IPS DF 6.9 (cell line): ENCODE data around the gene MYOM1.
"Not testable (repeated sequence)": the region's sequence is repeated elsewhere in the genome, so short reads cannot be mapped to it uniquely, and the experiment has no call there.

Source experiments
- DNase-seq: peaks from one replicate; pipeline ENCODE4 v3.0.0-alpha.2; 2013; ENCODE audit warnings: low read depth, low spot score
- H3K27ac ChIP-seq: one replicate; pipeline ENCODE4 v1.5.1; 2013; ENCODE audit warnings: low read length, control low read depth
- H3K27me3 ChIP-seq: 2 replicates; pipeline ENCODE4 v1.6.1; 2013; ENCODE audit warnings: mild to moderate bottlenecking, low read length; ENCODE audit not compliant: control insufficient read depth, insufficient read depth
- H3K36me3 ChIP-seq: 2 replicates; pipeline ENCODE4 v1.6.1; 2013; ENCODE audit warnings: low read length; ENCODE audit not compliant: control insufficient read depth, insufficient read depth
- H3K4me1 ChIP-seq: 2 replicates; pipeline ENCODE4 v1.6.1; 2013; ENCODE audit warnings: low read length; ENCODE audit not compliant: control insufficient read depth, insufficient read depth
- H3K4me3 ChIP-seq: 2 replicates; pipeline ENCODE4 v1.5.1; 2013; ENCODE audit warnings: mild to moderate bottlenecking, low read length
- H3K9me3 ChIP-seq: 2 replicates; pipeline ENCODE4 v1.6.1; 2013; ENCODE audit warnings: low read length, inconsistent platforms; ENCODE audit not compliant: control insufficient read depth, insufficient read depth
- WGBS: extraction: QIAGEN DNeasy Blood & Tissue Kit; methylation state at CpG from one replicate; pipeline ENCODE4 v1.1.7; 2013; ENCODE audit warnings: mixed read lengths, missing lambda C conversion rate; ENCODE audit not compliant: insufficient read length, insufficient coverage; 5-methylcytosine and 5-hydroxymethylcytosine counted together

Gene MYOM1

DNA sequence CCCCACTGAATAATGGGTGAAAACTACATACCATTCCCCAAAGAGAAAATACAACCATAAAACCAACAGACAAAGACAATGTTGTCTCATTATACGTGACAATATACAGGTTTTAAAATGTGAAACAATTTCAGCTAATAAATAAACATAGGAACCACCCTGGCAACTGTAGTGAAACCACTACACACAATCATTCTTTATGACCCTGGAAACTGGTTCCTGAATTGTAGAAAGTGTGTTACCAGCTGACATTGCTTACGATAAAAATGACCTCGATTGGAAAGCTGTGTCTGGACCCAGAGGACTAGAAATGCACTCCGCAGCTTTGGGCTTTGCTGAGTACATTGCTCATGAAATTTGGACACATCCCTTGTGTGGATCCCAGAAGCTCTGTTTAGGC lies 132.9 kb downstream of the MYOM1 start:
- Histone ChIP-seq H3K4me3 (no peak overlapping the region), H3K4me1 (no peaks in the 10 kb centered on the region), H3K36me3 (no peaks in the 10 kb centered on the region), H3K27me3 (no peaks in the 10 kb centered on the region), H3K9me3 (no peaks in the 10 kb centered on the region), H3K27ac (no peak overlapping the region)
- no CpG with 5 or more reads among the region's 4 CpGs for WGBS
- DNase-seq, result no peak

- Histone ChIP-seq H3K27ac (no peak overlapping the region), H3K36me3 (no peaks in the 10 kb centered on the region), H3K27me3 (no peaks in the 10 kb centered on the region), H3K9me3 (no peaks in the 10 kb centered on the region), H3K4me3 (no peak overlapping the region), H3K4me1 (no peaks in the 10 kb centered on the region)
- WGBS, result no CpG with 5 or more reads among the region's 1 CpG
- DNase-seq, result no peak
Measured at GRCh38 chr18:3085612-3086011, 134.2 kb downstream of the MYOM1 start.

- no peaks in the 10 kb centered on the region for H3K4me1 ChIP-seq
- no peaks in the 10 kb centered on the region for H3K36me3 ChIP-seq
- no peak overlapping the region for H3K27ac ChIP-seq
- H3K27me3 ChIP-seq, result no peaks in the 10 kb centered on the region
- no peaks in the 10 kb centered on the region for H3K9me3 ChIP-seq
- no CpG with 5 or more reads among the region's 3 CpGs for WGBS
- H3K4me3 ChIP-seq, result no peak overlapping the region
- DNase-seq, result no peak
Measured at GRCh38 chr18:3084206-3084605, 135.6 kb downstream of the MYOM1 start.

- no peak overlapping the region for H3K27ac ChIP-seq
- DNase-seq, result no peak
- H3K36me3 ChIP-seq, result no peaks in the 10 kb centered on the region
- H3K4me1 ChIP-seq, result no peaks in the 10 kb centered on the region
- H3K27me3 ChIP-seq, result no peaks in the 10 kb centered on the region
- no peaks in the 10 kb centered on the region for H3K9me3 ChIP-seq
- H3K4me3 ChIP-seq, result no peak overlapping the region
- no CpG with 5 or more reads among the region's 3 CpGs for WGBS
Measured at GRCh38 chr18:3083766-3084165, 136.0 kb downstream of the MYOM1 start.

- H3K27me3 ChIP-seq, result no peaks in the 10 kb centered on the region
- no peaks in the 10 kb centered on the region for H3K9me3 ChIP-seq
- H3K27ac ChIP-seq, result no peak overlapping the region
- no peaks in the 10 kb centered on the region for H3K36me3 ChIP-seq
- DNase-seq, result no peak
- no peaks in the 10 kb centered on the region for H3K4me1 ChIP-seq
- no CpG with 5 or more reads among the region's 3 CpGs for WGBS
- no peak overlapping the region for H3K4me3 ChIP-seq
Measured at GRCh38 chr18:3081584-3081991, 138.2 kb downstream of the MYOM1 start.

DNA sequence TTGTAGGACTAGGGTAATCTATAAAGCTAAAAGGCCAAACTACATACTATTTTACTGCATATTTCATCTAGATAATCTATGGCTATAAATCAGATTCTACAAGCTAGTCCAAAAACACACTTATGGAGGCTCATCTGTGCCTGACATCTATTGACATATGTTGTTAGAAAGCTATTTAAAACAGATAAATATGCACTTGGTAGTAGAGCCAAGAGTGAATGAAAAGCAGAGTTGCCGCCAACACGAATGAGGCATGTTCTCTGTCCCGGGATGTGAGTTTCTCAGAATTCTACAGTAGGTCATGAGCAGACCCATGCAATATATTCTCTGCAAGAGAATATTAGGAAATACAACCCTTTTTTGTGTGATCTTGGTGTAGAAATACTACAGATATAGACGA lies 140.1 kb downstream of the MYOM1 start:
- H3K27ac ChIP-seq, result no peak overlapping the region
- no CpG with 5 or more reads among the region's 4 CpGs for WGBS

DNA sequence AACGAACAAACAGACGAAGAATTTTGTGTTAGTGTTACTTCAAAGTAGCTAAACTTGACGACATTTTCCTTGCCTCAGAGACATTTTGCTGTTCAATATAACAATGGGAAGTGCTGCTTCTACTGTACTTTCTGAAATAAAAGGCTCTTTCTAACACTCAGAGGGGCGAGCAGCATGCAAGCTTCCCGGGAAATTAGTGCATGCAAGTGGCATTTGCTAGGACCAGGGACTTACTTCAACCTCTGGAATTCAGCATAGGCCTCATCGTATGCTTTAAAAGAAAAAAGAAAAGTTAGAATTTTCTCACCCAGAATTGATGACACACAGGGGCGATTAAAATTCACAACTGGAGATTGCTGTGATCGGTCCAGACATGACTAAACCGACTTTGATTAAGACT lies 144.3 kb downstream of the MYOM1 start:
- no peaks in the 10 kb centered on the region for H3K27me3 ChIP-seq
- H3K27ac ChIP-seq, result no peak overlapping the region
- no peaks in the 10 kb centered on the region for H3K4me1 ChIP-seq
- H3K4me3 ChIP-seq, result no peak overlapping the region
- no CpG with 5 or more reads among the region's 9 CpGs for WGBS
- no peaks in the 10 kb centered on the region for H3K9me3 ChIP-seq
- DNase-seq, result no peak
- no peaks in the 10 kb centered on the region for H3K36me3 ChIP-seq

More for the DNA sequence above, 140.1 kb downstream of the MYOM1 start:
- H3K4me1 ChIP-seq, result no peaks in the 10 kb centered on the region
- no peaks in the 10 kb centered on the region for H3K36me3 ChIP-seq
- DNase-seq, result no peak
- no peaks in the 10 kb centered on the region for H3K27me3 ChIP-seq
- H3K4me3 ChIP-seq, result no peak overlapping the region
- H3K9me3 ChIP-seq, result no peaks in the 10 kb centered on the region

DNA sequence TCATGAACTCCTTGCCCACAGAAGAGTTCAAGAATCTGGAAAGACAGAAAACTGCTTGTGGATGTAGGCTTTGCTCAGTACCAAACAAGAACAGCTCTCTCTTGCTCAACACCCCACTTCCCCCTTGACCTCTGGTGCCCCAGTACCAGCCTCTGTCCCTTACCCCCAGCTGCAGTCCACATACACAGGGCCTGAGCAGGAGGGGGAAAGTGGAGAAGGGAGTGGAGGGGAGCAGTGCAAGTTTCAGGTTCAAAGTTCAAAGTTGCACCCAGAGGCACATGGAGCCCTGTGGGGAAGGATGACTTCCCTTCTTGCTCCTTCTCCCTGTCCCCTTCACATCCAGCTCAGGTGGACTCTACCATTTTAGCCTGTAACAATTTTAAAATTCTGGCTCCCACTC lies 145.7 kb downstream of the MYOM1 start:
- H3K9me3 ChIP-seq, result no peaks in the 10 kb centered on the region
- no peaks in the 10 kb centered on the region for H3K27me3 ChIP-seq
- no peaks in the 10 kb centered on the region for H3K36me3 ChIP-seq
- H3K27ac ChIP-seq, result no peak overlapping the region
- H3K4me3 ChIP-seq, result no peak overlapping the region
- DNase-seq, result no peak
- H3K4me1 ChIP-seq, result no peaks in the 10 kb centered on the region

DNA sequence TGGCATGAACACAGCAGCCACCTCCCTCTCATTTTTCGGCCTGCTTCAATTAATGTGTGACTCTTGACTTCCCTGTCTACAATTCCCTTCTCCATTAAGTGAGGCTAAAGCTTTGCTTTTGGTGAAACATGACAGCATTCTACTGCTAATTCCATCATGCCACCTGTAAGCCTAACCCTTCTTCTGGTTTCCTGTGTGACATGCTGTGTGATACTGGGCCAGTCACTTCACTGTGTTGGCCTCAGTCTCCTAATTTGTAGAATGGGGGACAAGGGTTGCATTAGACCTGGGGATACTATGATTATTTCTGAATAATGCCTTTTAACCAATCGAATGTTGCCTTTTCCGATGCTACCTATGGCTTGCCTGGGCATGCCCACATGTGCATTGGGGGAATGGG lies 146.4 kb downstream of the MYOM1 start:
- H3K4me3 ChIP-seq, H3K9me3 ChIP-seq, H3K27me3 ChIP-seq, H3K36me3 ChIP-seq, DNase-seq, H3K27ac ChIP-seq, H3K4me1 ChIP-seq: not testable (repeated sequence)
- WGBS, result no CpG with 5 or more reads among the region's 3 CpGs

DNA sequence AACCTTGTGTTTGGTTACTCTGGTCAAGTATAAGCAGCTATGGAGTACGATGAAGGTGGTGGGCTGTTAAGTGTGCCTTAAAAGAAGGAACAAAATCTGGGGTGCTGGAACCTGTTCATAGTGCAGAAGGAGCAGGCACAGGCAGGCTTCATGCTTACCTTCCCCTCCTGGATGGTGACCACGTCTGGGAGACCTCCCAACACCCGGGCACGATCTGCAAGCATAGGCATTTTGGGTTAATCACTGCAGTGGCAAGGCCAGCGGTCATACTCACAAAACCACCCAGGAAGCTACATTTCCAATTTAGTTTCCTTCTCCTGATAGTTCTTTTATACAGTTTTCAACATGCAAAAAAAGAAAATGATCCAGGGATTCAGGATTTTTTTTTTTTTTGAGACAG lies 148.1 kb downstream of the MYOM1 start:
- no peak overlapping the region for H3K27ac ChIP-seq
- H3K36me3 ChIP-seq, result no peaks in the 10 kb centered on the region
- H3K27me3 ChIP-seq, result no peaks in the 10 kb centered on the region
- no peak for DNase-seq
- H3K9me3 ChIP-seq, result no peaks in the 10 kb centered on the region
- no peak overlapping the region for H3K4me3 ChIP-seq
- WGBS, result no CpG with 5 or more reads among the region's 5 CpGs
- H3K4me1 ChIP-seq, result no peaks in the 10 kb centered on the region

DNA sequence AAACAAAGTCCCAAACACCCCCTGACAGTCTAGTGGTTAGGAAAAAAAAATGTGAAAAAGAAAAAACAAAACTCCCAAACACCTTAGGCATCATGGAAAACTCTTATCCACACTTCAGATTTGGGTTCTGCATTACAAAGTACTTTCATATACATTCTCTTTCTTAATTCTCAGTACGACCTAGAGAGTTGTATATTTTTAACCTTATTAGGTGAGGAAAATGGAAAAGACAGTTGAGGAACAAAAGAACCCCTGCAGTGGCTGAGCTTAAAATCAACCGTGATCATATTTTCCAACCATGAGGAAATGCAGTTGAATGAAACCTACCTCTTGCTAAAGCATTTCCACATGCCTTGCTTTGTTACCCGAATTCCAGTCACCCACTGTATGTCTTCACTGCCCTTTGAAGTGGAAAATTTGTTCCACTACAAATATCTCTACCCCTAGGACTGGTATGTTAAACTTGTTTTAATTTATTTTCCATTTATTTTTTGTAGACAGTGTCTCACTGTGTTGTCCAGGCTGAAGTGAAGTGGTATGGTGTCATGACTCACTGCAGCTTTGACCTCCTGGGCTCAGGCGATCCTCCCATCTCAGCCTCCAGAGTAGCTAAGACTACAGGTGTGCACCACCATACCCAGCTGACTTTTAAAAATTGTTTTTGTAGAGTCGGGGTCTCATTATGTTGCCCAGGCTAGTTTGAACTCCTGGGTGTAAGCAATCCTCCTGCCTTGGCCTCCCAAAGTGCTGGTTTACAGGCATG lies 149.9 kb downstream of the MYOM1 start:
- no CpG with 5 or more reads among the region's 5 CpGs for WGBS
- no peaks in the 10 kb centered on the region for H3K4me1 ChIP-seq
- no peak overlapping the region for H3K4me3 ChIP-seq
- no peaks in the 10 kb centered on the region for H3K9me3 ChIP-seq
- H3K27ac ChIP-seq, result no peak overlapping the region
- H3K36me3 ChIP-seq, result no peaks in the 10 kb centered on the region
- no peaks in the 10 kb centered on the region for H3K27me3 ChIP-seq
- no peak for DNase-seq
